Measurements from ENCODE around the gene MATN4.

Gene MATN4

DNA sequence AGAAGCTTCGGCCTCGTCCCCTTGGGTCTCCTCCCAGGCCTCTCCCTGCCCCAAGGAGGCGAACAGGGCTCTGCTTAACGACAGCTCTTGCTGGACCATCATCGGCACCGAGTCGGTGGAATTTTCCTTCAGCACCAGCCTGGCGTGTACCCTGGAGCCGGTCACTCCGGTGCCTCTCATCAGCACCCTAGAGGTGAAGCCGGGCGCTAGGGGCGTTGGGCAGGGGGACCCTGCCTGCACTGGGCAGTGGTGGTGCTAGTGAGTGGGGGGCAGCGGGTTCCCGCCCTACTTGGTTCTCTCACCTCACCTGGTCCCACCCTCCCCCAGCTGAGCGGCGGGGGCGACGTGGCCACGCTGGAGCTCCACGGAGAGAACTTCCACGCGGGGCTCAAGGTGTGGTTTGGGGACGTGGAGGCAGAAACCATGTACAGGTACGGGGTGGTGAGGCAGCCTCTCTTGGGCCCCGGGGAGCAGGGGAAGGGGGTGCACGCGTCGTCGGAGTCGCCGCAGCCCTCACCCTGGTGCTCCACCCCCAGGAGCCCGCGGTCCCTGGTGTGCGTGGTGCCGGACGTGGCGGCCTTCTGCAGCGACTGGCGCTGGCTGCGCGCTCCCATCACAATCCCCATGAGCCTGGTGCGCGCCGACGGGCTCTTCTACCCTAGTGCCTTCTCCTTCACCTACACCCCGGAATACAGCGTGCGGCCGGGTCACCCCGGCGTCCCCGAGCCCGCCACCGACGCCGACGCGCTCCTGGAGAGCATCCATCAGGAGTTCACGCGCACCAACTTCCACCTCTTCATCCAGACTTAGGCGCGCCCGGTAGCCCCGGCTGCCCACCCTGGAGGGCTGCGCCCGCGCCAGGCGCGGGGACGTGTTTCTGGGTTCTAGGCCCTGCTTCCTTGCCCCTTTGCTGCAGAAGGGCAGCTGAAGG lies 8.3 kb upstream of the MATN4 start:
- TF ChIP-seq, protein P1, sequence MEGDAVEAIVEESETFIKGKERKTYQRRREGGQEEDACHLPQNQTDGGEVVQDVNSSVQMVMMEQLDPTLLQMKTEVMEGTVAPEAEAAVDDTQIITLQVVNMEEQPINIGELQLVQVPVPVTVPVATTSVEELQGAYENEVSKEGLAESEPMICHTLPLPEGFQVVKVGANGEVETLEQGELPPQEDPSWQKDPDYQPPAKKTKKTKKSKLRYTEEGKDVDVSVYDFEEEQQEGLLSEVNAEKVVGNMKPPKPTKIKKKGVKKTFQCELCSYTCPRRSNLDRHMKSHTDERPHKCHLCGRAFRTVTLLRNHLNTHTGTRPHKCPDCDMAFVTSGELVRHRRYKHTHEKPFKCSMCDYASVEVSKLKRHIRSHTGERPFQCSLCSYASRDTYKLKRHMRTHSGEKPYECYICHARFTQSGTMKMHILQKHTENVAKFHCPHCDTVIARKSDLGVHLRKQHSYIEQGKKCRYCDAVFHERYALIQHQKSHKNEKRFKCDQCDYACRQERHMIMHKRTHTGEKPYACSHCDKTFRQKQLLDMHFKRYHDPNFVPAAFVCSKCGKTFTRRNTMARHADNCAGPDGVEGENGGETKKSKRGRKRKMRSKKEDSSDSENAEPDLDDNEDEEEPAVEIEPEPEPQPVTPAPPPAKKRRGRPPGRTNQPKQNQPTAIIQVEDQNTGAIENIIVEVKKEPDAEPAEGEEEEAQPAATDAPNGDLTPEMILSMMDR (IDR thresholded peaks at IDR 0.05; ENCODE audit: insufficient read depth, low read length): no peak
- TF ChIP-seq POLR2AphosphoS5 (IDR thresholded peaks at IDR 0.05; ENCODE audit: low read depth) (no peak), SPI1 (IDR thresholded peaks at IDR 0.05; ENCODE audit: borderline replicate concordance, low read depth) (no peak)
- TF ChIP-seq, protein P2, sequence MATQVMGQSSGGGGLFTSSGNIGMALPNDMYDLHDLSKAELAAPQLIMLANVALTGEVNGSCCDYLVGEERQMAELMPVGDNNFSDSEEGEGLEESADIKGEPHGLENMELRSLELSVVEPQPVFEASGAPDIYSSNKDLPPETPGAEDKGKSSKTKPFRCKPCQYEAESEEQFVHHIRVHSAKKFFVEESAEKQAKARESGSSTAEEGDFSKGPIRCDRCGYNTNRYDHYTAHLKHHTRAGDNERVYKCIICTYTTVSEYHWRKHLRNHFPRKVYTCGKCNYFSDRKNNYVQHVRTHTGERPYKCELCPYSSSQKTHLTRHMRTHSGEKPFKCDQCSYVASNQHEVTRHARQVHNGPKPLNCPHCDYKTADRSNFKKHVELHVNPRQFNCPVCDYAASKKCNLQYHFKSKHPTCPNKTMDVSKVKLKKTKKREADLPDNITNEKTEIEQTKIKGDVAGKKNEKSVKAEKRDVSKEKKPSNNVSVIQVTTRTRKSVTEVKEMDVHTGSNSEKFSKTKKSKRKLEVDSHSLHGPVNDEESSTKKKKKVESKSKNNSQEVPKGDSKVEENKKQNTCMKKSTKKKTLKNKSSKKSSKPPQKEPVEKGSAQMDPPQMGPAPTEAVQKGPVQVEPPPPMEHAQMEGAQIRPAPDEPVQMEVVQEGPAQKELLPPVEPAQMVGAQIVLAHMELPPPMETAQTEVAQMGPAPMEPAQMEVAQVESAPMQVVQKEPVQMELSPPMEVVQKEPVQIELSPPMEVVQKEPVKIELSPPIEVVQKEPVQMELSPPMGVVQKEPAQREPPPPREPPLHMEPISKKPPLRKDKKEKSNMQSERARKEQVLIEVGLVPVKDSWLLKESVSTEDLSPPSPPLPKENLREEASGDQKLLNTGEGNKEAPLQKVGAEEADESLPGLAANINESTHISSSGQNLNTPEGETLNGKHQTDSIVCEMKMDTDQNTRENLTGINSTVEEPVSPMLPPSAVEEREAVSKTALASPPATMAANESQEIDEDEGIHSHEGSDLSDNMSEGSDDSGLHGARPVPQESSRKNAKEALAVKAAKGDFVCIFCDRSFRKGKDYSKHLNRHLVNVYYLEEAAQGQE (IDR thresholded peaks at IDR 0.05; ENCODE audit: insufficient replicate concordance, low read depth): no peak
- H3K4me3 ChIP-seq (replicated peaks; ENCODE audit: insufficient read depth, low read length): no peak overlapping the region
- no peak for DNase-seq (ENCODE audit: low read depth in 1 of 2, low spot score in 1 of 2)
- H3K27ac ChIP-seq (replicated peaks): no peak overlapping the region
- H3K27me3 ChIP-seq (ENCODE audit: insufficient read depth, poor library complexity, severe bottlenecking): no peaks in the 10 kb centered on the region

DNA sequence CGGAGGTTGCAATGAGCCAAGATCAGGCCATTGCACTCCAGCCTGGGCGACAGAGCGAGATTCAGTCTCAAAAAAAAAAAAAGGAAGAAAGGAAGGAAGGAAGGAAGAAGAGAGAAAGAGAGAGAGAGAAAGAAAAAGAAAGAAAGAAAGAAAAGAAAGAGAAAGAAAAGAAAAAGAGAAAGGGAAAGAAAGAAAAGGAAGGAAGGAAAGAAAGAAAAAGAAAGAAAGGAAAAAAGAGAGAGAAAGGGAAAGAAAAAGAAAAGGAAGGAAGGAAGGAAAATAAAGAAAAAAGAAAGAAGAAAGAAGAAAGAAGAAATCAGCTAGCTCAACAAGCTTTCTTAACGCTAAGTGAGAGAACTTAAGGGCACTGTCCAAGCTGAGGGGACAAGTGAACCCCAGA lies 7.6 kb upstream of the MATN4 start:
- TF ChIP-seq, protein P1 (IDR thresholded peaks at IDR 0.05; ENCODE audit: insufficient read depth, low read length): no peak
- TF ChIP-seq SPI1 (IDR thresholded peaks at IDR 0.05; ENCODE audit: borderline replicate concordance, low read depth) (no peak), GABPA (IDR thresholded peaks at IDR 0.05; ENCODE audit: low read depth) (no peak), POLR2AphosphoS5 (IDR thresholded peaks at IDR 0.05; ENCODE audit: low read depth) (no peak)
- TF ChIP-seq, protein P2 (IDR thresholded peaks at IDR 0.05; ENCODE audit: insufficient replicate concordance, low read depth): no peak
- no peak for DNase-seq (ENCODE audit: low read depth in 1 of 2, low spot score in 1 of 2)
- H3K27ac ChIP-seq (replicated peaks): no peak overlapping the region
- H3K27me3 ChIP-seq (ENCODE audit: insufficient read depth, poor library complexity, severe bottlenecking): no peaks in the 10 kb centered on the region
- H3K4me3 ChIP-seq (replicated peaks; ENCODE audit: insufficient read depth, low read length): no peak overlapping the region

DNA sequence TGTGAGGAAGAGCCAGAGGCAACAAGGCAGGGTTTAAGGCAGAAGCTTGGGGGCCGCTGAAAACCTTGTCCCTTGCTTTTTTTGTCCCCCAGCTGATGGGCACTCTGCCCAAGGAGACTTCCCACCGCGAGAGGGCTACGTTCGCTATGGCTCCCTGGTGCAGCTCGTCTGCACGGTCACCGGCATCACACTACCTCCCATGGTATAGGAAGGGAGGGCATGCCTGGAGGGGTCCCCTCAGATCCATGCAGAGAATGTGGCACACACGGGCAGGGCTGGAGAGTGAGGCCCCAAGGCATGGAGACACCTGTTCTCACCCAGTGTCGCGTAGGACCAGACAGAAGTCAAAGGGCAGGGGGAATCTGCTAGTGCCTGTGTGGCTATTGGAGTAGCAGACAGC lies 5.8 kb upstream of the MATN4 start:
- H3K4me3 ChIP-seq (replicated peaks; ENCODE audit: insufficient read depth, low read length): no peak overlapping the region
- H3K27me3 ChIP-seq (ENCODE audit: insufficient read depth, poor library complexity, severe bottlenecking): no peaks in the 10 kb centered on the region
- no peak overlapping the region for H3K27ac ChIP-seq (replicated peaks)
- TF ChIP-seq, protein P1 (IDR thresholded peaks at IDR 0.05; ENCODE audit: insufficient read depth, low read length): no peak
- TF ChIP-seq GABPA (IDR thresholded peaks at IDR 0.05; ENCODE audit: low read depth) (no peak), POLR2AphosphoS5 (IDR thresholded peaks at IDR 0.05; ENCODE audit: low read depth) (no peak), SPI1 (IDR thresholded peaks at IDR 0.05; ENCODE audit: borderline replicate concordance, low read depth) (no peak)
- TF ChIP-seq, protein P2 (IDR thresholded peaks at IDR 0.05; ENCODE audit: insufficient replicate concordance, low read depth): no peak
- DNase-seq (ENCODE audit: low read depth in 1 of 2, low spot score in 1 of 2): no peak
